ENCODE results near the gene CD58.

Gene CD58

DNA sequence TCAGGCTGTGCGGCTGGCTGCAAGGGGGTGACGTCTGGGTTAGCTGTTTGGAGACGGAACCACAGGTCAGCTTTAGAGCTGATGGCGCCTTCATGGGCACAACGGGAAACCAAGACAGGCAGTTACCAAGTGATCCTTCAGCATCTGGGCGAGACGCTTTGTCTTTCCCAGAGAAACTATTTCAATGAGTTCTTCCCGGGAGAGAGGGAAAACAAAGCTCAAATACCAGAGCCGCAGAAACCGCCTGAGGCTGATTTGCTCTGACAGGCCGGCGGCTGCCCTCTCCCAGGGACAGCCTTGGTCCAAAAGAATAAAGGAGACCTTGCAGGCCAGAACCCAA is 76.5 kb downstream of the CD58 start:
- no peak for DNase-seq (ENCODE audit: low read depth in 4 of 4, low spot score in 1 of 4)

DNA sequence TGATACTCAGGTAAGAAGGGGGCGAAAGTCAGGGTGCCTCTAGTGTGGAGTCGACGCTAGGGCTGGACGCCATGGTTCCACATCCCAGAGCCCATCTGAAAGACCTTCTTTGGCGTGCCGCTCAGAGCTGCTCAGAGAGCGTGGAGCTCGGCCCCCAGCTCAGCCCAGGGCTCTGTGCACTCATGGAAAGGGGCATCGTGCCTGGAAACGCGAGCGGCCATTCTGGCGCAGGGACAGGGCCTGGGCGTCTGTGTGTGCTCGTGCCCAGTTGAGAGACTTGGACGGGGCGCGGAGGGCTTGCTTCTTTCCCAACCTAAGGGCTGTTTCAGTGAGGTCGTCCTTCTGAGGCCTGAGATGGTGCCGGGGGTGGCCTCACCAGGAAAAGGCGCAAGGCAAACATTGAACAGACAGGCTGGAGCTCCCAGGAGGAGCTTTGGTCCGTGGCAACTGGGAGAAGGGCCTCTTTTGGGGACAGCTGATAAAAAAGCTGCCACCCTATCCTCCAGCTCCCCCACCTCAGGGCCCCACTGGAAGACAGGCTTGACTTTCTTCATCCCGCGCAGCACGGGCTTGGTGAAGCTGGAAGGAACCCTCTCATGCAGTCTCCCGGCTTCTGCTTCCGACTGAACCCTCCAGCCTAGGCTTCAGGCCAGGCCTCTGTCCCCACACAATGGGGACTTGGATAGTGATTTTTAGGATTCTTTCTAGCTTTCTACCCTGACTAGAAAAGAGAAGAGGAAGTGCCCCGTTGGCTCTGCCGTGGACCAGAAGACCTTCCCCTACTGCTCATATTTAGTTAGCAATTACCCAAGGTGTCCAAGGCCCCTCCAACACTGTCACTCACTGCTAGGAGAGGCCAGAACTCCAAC is 77.1 kb downstream of the CD58 start:
- DNase-seq (ENCODE audit: low read depth in 4 of 4, low spot score in 1 of 4) = no peak

DNA sequence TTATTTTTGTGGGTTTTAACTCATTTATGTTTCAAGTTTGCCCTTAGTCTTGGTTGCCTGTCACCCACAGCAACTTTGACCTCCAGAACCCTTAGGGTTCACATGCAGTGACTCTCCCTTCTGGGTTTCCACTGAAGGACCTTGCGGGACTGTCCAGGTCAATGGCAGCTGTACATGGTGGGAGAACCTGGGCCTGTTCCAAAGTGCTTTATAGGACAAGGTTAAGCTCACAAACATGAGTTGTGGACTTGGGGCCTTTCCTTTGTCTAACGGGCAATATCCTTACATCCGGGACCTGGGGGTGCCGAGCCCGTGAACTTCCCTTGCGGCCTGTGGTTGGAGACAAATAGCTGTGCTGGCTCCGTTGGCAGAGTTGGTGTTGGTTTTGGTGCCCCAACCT is 77.8 kb downstream of the CD58 start:
- DNase-seq (ENCODE audit: low read depth in 4 of 4, low spot score in 1 of 4) = no peak

DNA sequence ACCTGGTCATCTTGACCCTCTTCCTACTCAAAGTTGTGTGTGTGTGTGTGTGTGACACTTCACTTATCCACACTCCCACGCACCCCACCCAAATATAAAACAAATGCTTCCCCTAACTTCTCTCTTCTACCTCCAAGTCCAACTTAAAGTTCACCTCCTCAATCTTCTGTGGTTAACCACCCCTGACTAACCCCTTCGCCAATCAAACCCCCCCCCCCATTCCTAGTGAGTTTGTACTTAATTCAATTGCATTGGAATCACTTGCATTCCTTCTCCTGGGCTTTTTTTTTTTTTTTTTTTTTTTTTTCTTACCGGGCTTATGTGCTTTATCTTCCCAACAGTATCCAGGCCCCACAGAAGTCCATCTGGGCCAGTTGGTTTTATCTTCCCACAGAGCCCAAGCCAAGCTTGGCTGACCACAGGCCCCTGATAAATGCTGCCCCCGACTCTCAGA is 78.4 kb downstream of the CD58 start:
- no peak for DNase-seq (ENCODE audit: low read depth in 4 of 4, low spot score in 1 of 4)

DNA sequence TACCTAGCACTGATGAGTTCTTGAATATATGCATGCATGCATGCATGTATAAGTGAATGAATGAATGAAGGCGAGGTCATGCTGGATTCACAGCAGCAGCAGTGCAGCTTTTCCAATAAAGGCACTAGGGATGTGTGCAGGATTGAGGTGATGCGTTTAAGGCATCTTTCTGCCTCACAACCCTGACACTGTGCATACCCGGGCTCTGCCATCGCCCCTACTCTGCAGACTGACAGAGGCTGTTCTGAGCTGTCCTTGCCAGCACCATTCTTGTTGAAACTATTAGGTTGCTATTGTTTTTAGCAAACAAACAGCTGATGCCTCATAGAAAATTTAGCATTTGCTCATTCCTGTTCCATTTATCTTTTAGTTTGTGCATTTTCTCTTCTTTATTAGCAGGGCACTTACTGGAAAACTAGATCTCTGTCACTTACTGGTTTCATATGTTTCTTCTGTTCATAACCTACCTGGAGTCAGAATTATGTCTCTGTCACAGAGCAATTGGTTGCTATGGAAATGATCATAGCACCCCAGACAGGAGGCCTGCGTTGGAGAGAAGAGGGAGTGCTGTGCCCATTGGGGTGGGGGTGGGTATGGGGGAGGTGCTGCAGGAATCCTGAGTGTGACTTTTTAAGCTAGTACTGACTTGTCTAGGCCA is 79.0 kb downstream of the CD58 start:
- no peak for DNase-seq (ENCODE audit: low read depth in 4 of 4, low spot score in 1 of 4)

DNA sequence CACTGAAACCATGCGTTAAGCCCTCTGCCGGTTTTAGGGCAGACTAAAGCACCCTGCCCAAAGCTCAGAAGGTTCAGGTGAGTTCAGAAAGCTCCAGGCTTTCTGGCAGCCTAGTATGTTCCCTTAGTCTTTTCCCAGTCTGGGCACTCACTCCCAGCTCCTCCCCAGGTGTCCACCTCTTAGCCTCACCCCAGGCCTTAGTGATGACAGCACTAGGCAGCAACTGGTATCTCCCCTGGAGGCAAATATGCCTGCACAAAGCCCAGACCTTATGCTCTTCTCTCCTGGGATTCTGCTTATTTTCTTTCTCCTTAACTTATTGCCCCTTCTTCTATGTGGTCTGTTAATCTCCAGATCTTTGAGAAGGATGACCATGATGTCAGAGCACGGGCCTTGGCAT is 80.2 kb downstream of the CD58 start:
- DNase-seq (ENCODE audit: low read depth in 4 of 4, low spot score in 1 of 4) = no peak

DNA sequence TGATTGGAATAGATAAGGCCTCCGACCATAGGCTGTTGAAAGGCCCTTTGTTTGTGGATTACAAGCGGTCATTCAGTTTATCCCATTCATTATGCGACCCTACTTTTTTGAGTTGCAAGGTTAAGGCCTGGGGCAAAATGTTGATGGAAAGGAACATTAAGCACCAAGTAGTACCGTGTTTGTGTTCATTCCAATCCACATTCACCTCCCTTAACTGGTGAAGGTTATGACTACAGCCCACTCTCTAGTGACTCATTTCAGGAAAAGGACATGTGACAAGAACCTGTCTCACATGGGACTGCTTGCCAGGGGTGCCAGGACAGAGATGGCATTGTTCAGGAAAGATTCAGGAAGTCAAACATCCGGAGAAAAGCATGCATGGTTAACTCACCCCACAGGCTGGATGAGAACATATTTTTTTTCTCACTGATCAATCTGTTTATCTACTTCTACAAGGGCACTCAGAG is 81.6 kb downstream of the CD58 start:
- DNase-seq (ENCODE audit: low read depth in 4 of 4, low spot score in 1 of 4) = no peak

DNA sequence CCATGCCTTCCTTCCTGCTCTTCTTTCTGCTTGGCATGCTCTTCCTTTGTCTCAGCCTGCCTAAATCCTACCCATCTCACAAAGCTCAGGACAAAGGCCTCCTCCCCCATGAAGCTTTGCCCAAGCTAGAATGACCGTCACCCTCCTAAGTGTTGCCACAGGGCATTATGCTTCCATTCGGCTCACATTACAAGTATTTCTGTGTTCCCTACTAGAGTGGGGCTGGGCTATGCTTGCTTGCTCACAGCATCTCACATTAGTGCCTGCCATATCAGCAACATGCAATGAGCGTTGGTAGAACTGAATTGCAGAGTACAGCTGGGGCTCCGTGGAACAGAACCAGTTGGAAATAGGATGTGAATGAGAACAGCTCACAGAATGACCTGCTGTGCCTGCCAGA is 82.8 kb downstream of the CD58 start:
- DNase-seq (ENCODE audit: low read depth in 4 of 4, low spot score in 1 of 4) = no peak

DNA sequence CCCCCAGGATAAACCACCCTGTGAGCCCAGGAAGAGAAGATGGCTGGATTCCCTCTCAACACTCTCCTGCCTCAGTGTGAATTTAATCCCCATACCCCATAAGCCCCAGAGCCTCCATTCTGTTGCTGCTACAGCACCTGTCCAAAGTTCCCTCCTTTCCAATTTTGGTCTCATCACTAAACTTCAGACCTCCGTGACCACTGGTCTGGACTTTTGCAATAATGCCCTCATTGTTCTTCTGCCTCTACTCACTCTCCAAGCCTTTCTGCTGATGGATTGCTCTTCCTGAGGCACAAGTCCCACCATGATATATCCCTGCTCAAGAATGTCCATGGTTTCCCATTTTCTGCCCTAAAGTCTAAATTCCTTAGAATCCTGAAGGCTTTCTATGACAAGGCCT is 83.2 kb downstream of the CD58 start:
- no peak for DNase-seq (ENCODE audit: low read depth in 4 of 4, low spot score in 1 of 4)

DNA sequence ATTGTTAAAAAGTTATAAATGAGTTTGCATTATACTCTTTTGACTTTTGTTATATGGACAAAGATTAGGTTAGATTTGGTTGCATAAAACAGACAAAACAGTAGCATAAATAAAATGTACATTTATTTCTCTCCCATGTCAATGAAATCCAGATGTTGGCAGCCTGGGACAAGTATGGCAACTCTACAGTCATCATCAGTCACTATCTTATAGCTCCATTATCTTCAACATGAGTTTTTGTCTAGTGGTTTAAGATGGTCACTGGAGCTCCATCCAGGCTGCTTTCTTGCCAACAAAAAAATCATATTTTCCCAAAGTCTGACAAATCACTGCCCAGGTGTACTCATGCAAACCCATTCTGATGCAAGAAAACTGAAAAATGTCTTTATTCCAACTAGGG is 83.8 kb downstream of the CD58 start:
- DNase-seq (ENCODE audit: low read depth in 4 of 4, low spot score in 1 of 4) = no peak

DNA sequence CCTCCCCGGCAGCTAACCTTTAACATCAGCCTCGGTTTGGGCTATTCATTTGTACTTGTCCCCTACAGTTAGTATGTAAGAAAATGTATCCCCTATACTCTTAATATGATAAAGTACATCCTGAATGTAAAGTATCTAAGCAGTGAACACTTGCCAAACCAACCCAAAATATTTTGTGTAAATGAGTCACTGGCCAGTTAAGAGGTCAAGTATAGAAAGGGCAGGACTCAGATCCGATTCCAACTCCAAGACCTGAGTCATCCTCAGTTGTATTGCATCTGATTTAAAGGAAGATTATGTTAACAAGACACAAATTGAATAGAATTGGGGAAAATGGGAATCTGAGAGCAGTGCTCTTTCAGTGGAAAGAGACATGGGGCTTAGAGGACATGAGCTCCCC is 84.4 kb downstream of the CD58 start:
- DNase-seq (ENCODE audit: low read depth in 4 of 4, low spot score in 1 of 4) = no peak

DNA sequence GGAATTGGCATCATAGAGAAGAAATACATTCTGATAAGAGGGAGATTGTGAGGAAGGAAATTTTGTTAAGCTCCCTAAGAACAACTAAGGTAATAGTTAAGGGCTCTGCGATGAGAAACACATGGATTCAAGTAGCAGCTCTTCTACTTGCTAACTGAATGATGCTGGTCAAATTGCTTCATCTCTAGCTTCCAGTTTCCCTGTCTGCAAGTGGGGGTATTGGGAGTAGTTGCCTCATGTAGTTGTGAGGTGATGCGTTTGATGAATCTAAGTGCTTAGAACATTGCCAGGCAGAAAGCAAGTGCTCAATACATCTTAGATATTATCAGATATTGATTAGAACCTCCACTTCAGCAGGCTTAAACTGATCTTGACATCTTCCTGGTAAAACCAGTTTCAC is 84.8 kb downstream of the CD58 start:
- DNase-seq (ENCODE audit: low read depth in 4 of 4, low spot score in 1 of 4) = no peak

DNA sequence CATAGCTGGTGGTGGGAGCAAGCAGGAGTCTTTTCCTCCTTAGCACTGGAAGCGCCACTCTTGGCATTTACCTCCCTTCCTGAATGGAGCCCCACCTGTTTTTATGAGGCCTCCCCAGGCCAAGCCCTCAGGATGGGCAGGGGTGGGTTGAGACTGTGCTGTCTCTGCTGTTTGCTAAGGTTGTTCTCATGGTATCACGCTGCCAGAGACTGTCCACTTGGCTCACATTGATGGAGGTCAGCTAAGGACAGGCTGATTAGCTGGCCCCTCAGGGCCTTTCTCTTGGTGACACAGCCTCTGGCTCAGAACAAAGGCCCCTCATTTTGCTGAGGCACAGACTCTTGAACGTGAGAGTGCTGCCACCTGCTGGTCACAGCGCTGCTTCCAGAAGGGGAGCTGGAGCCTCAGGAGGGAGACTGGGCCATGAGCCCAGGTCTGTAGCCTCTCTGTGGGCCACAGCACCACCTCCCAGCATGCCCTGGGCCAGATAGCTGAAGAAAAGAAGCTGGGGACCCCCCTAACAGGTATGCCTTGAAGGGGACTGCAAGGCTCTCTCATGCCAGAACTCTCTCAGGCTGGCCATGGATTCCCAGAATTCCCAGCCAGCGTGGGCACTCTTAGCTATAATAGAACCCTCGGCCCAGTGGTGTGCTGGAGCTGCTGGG is 85.6 kb downstream of the CD58 start:
- peak; percentile 81 to 91 (median 86) for DNase-seq (ENCODE audit: low read depth in 4 of 4, low spot score in 1 of 4)

DNA sequence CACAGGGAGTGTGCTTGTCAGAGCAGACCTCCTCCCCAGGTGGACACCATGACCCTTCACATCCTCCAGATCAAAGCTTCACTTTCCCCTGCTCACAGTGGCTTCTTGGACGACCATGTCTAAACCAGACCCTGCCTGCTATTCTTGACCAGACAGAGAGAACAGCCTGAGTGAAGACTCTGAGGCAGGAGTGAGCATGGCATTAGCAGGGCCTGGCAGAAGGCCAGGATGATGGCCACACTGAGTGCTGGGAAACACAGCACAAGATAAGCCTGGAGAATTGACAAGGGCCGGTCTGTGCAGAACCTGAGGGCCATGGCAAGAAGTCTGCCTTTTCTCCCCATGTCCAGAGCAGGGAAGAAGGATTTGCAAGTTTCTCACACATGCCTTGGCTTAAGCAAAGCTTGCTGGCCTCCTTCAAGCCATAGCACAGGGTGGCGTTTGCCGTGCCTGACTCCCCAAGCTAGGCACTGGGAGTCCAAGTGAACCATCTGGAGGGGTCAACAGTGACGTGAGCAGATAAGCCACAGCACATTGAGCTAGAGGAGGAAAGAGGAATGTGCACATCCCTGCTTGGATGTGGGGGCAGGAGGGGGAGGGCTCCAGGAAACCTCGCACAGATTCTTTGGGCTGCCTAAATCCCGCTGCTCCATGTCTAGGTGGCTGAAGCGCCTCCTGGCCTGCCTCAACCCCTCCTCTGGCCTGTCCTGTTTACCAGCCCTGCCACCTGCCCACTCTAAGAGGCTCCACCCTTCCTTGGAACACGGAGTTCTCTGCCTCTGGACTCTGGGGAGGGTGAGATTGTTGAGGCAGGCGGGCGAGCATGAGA is 87.1 kb downstream of the CD58 start:
- DNase-seq (ENCODE audit: low read depth in 4 of 4, low spot score in 1 of 4) = no peak

DNA sequence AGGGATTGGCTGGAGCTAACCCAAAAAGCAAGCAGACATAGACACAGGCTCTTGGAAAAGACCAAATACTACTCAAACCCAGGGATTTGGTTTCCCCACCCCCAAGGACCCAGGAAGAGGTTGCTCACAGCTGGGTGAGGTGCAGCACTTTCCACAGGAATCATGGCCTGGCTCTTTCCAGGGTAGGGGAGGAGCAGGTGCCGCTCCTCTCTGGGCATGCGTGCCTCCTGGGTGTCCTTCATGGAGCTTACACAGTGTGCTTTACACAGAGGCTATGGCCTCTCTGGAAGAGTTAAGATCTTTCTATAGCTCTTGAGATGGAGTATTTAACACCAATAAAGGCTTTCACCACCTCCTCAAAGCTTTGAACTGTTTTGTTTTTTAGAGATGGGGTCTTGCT is 88.3 kb downstream of the CD58 start:
- no peak for DNase-seq (ENCODE audit: low read depth in 4 of 4, low spot score in 1 of 4)

DNA sequence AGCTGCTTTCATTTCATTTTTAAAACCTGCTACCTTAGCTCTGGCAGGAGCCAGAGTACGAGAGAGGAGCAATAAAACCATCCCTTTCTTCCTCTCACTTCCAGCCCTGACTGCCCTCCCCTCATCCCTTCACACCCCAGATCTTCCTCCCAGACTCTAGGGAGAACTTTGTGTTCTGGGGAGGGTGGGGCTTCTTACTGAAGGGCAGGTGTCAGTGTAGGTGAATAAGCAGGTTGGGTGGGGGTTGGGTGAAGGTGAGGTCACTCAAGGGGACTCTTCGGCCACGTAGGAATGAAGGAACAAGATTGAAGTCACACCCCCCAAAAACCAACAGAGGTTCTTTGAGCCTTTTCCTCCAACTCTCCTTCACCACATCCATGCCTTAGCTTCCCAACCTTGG is 88.9 kb downstream of the CD58 start:
- DNase-seq (ENCODE audit: low read depth in 4 of 4, low spot score in 1 of 4) = no peak

DNA sequence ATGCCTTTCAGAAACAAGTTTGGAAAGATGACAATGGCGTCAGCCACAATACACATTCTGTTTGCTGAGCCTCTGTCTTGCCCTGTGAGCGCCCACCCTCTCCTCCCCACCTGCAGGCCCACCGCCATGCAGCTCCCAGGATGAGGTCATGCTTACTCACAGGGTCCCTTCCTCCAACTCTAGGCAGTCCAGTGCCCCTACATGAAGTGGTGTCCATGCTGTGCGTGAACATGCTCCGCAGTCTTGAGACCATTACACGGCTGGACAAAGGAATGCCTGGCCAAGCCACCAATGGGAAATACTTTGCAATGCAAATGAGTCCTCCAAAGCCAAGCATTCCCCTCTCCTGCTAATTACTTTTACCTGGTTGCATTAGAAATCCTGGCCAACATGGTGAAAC is 92.2 kb downstream of the CD58 start:
- DNase-seq (ENCODE audit: low read depth in 4 of 4, low spot score in 1 of 4) = no peak

DNA sequence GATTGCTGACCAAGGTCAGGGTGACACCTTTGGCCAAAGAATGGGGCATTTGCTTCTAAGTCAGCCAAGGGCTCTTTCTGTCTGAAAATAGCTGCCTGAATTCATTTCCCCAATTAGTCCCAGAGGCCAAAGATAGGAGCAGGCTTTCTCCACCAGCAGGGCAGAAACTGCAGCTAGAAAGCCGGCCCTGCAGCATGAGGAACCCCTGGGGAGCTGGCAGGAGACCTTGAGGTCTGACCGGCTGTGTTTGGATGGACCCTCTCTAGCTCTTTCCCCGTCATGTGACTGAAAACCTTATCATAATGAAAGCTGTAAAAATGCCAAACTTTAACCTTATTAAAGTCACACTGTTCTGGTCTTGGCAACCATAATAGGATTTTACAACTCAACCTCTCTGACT is 93.4 kb downstream of the CD58 start:
- no peak for DNase-seq (ENCODE audit: low read depth in 4 of 4, low spot score in 1 of 4)

DNA sequence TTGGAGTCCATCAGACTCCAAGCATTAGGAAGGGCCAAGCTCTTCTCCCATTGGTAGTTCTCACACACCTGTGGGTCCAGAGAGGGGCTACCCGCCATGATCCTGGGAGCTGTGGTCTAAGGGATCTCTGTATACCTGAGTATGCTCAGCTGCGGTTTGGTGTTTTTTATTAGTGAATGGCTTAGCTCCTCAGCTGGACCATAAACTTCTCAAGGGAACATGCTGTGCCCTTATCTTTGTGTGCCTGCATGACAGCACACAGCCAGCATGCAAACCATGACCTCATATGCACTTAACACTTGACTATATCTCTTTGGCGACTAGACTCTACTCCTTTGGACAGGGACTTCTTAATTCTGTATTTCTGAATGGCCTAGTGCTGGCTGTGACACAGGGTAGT is 94.5 kb downstream of the CD58 start:
- DNase-seq (ENCODE audit: low read depth in 4 of 4, low spot score in 1 of 4) = no peak

DNA sequence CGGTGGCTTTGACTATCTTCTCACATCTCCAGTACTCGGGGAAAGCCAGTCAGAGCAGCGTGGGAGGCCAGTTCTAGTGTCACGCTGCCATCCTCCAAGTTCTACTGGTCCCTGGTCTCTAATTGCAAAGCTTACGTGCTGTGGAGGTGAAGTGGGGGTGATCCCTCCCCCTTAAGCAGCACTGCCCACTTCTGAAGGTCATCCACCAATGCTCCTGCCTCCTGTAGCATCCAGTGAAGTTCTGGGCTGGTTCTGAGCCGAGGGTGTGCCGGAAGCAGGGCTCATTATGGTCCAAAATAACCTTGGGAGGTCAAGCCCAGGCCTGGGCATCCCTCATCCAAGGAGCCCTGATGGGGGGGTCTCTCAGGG is 95.0 kb downstream of the CD58 start:
- DNase-seq (ENCODE audit: low read depth in 4 of 4, low spot score in 1 of 4) = no peak

Data from stimulated activated CD4-positive, alpha-beta T cell treated with anti-CD3 and anti-CD28 coated beads, Interleukin-1b, Interleukin-23, amount 100 ng/mL, for 24 hours (primary cell).